Fibroblast of villous mesenchyme (primary cell): ENCODE measurements around the gene GCKR. TPM values are rescaled to one million over a fixed set of nuclear protein-coding genes. Genes with fewer than 3 reads are reported as not detected.

Experiments
- DNase-seq: peaks from one replicate; pipeline ENCODE4 v3.0.0-alpha.2; 2010; ENCODE audit warnings: low read depth
- H3K4me3 ChIP-seq: 2 replicates; pipeline ENCODE4 v1.5.1; 2011; ENCODE audit warnings: low read depth, mild to moderate bottlenecking, low read length
- CTCF ChIP-seq: IDR thresholded peaks from 2 replicates; pipeline ENCODE4 v1.5.1; 2012; ENCODE audit warnings: low read depth, mild to moderate bottlenecking, low read length; ENCODE audit not compliant: insufficient read depth
- total RNA-seq: library from RNA; depleted of rRNA; stranded (reverse); fragments of >200 nt; gene quantifications from 2 replicates; pipeline ENCODE4 v1.2.3, GENCODE V29; 2012

The GCKR gene
- total RNA-seq, 1 donor = not detected

GRCh38 chr2:27507293-27507692, 10.7 kb downstream of the GCKR start:
- no peak for DNase-seq
- no peak overlapping the region for H3K4me3 ChIP-seq
- no peak for TF ChIP-seq CTCF

GRCh38 chr2:27509326-27509725, 12.7 kb downstream of the GCKR start:
- H3K4me3 ChIP-seq = no peak overlapping the region
- no peak for TF ChIP-seq CTCF
- peak; percentile 27 for DNase-seq

- DNase-seq = no peak
- no peak overlapping the region for H3K4me3 ChIP-seq
- TF ChIP-seq CTCF = no peak
Measured at GRCh38 chr2:27518113-27518781, 21.6 kb downstream of the GCKR start.

GRCh38 chr2:27518782-27519113, 22.1 kb downstream of the GCKR start:
- no peak overlapping the region for H3K4me3 ChIP-seq
- no peak for DNase-seq
- TF ChIP-seq CTCF = no peak

- TF ChIP-seq CTCF = no peak
- H3K4me3 ChIP-seq = no peak overlapping the region
- DNase-seq = no peak
Measured at GRCh38 chr2:27520316-27520715, 23.7 kb downstream of the GCKR start.

- DNase-seq = no peak
- no peak for TF ChIP-seq CTCF
- no peak overlapping the region for H3K4me3 ChIP-seq
Measured at GRCh38 chr2:27522400-27522945, 25.8 kb downstream of the GCKR start.

GRCh38 chr2:27527182-27527581, 30.5 kb downstream of the GCKR start:
- H3K4me3 ChIP-seq = no peak overlapping the region
- TF ChIP-seq CTCF = no peak
- no peak for DNase-seq
